Measurements from ENCODE around the gene ALDH3A1. TPM values are rescaled to one million over a fixed set of nuclear protein-coding genes. Genes with fewer than 3 reads are reported as not detected.

Gene ALDH3A1
- total RNA-seq, 2 experiments from 2014 or later = not detected

GRCh38 chr17:19744922-19745757 is 3.0 kb downstream of the ALDH3A1 start:
- CTCF ChIA-PET = interaction anchor here (1.1 to 1.8 kb wide), 5 partner anchors 11 to 70 kb away, joined by 3 to 8 read pairs (median 6); no protein-coding TSS in a partner anchor
- POLR2A ChIA-PET = interaction anchor here (0.9 kb wide), 1 partner anchor 367 kb away, joined by 3 read pairs; the partner anchor contains the start of gene MAPK7

GRCh38 chr17:19744492-19744891 is 3.6 kb downstream of the ALDH3A1 start:
- ChIA-PET POLR2A (interaction anchor here (0.9 kb wide), 1 partner anchor 366 kb away, joined by 3 read pairs; the partner anchor contains the start of gene MAPK7), CTCF (interaction anchor here (1.1 to 1.8 kb wide), 5 partner anchors 12 to 70 kb away, joined by 3 to 8 read pairs (median 6); no protein-coding TSS in a partner anchor)

GRCh38 chr17:19743101-19744100 is 4.7 kb downstream of the ALDH3A1 start:
- POLR2A ChIA-PET = no interaction called here
- CTCF ChIA-PET = interaction anchor here (1.6 kb wide), 1 partner anchor 19 kb away, joined by 5 read pairs; no protein-coding TSS in a partner anchor

- CTCF ChIA-PET = interaction anchor here (1.6 kb wide), 1 partner anchor 20 kb away, joined by 5 read pairs; no protein-coding TSS in a partner anchor
- POLR2A ChIA-PET = no interaction called here
Measured at GRCh38 chr17:19742495-19742894, 5.6 kb downstream of the ALDH3A1 start.

GRCh38 chr17:19741832-19742457 is 6.2 kb downstream of the ALDH3A1 start:
- CTCF ChIA-PET = interaction anchor here (1.6 to 1.8 kb wide), 2 partner anchors 20 to 25 kb away, joined by 5 read pairs; no protein-coding TSS in a partner anchor
- POLR2A ChIA-PET = no interaction called here

- POLR2A ChIA-PET = no interaction called here
- CTCF ChIA-PET = interaction anchor here (1.3 to 1.8 kb wide), 2 partner anchors 21 to 26 kb away, joined by 5 read pairs; no protein-coding TSS in a partner anchor
Measured at GRCh38 chr17:19740933-19741332, 7.2 kb downstream of the ALDH3A1 start.

GRCh38 chr17:19739241-19740201 is 8.6 kb downstream of the ALDH3A1 start:
- ChIA-PET POLR2A (interaction anchor here (0.5 to 0.6 kb wide), 2 partner anchors 25 to 532 kb away, joined by 3 to 5 read pairs; no protein-coding TSS in a partner anchor), CTCF (interaction anchor here (1.3 to 1.8 kb wide), 2 partner anchors 19 to 27 kb away, joined by 5 read pairs; no protein-coding TSS in a partner anchor)

- CTCF ChIA-PET = no interaction called here
- POLR2A ChIA-PET = no interaction called here
Measured at GRCh38 chr17:19738757-19739156, 9.3 kb downstream of the ALDH3A1 start.

GRCh38 chr17:19738073-19738449 is 10.0 kb downstream of the ALDH3A1 start:
- CTCF ChIA-PET = no interaction called here
- POLR2A ChIA-PET = no interaction called here

GRCh38 chr17:19737305-19738072 is 10.6 kb downstream of the ALDH3A1 start:
- ChIA-PET POLR2A (no interaction called here), CTCF (no interaction called here)

- POLR2A ChIA-PET = no interaction called here
- CTCF ChIA-PET = no interaction called here
Measured at GRCh38 chr17:19736071-19736470, 12.0 kb downstream of the ALDH3A1 start.

- ChIA-PET POLR2A (no interaction called here), CTCF (no interaction called here)
Measured at GRCh38 chr17:19733953-19734526, 14.1 kb downstream of the ALDH3A1 start.

GRCh38 chr17:19731626-19732025 is 16.5 kb downstream of the ALDH3A1 start:
- POLR2A ChIA-PET = interaction anchor here (0.7 kb wide), 1 partner anchor 70 kb away, joined by 3 read pairs; no protein-coding TSS in a partner anchor
- CTCF ChIA-PET = no interaction called here

GRCh38 chr17:19730843-19731242 is 17.3 kb downstream of the ALDH3A1 start:
- ChIA-PET POLR2A (no interaction called here), CTCF (no interaction called here)

GRCh38 chr17:19729900-19730299 is 18.2 kb downstream of the ALDH3A1 start:
- POLR2A ChIA-PET = no interaction called here
- CTCF ChIA-PET = no interaction called here

- POLR2A ChIA-PET = no interaction called here
- CTCF ChIA-PET = no interaction called here
Measured at GRCh38 chr17:19728084-19728495, 20.0 kb downstream of the ALDH3A1 start.

GRCh38 chr17:19727501-19728078 is 20.5 kb downstream of the ALDH3A1 start:
- POLR2A ChIA-PET = no interaction called here
- CTCF ChIA-PET = no interaction called here
